SK-N-MC (cell line): Measurements from ENCODE around the gene LRFN5.

ENCODE experiments used
- EZH2 ChIP-seq: fragments of 200-600 bp; sonication (generic); IDR thresholded peaks from one replicate; pipeline ENCODE4 v1.6.1; 2017; ENCODE audit warnings: antibody characterized with exemption
- POLR2AphosphoS5 ChIP-seq: IDR thresholded peaks from 2 replicates; pipeline ENCODE4 v1.6.1; 2012; ENCODE audit warnings: mild to moderate bottlenecking, low read depth, low read length, borderline replicate concordance

- TF ChIP-seq EZH2 (no peak), POLR2AphosphoS5 (no peak)
These were observed 224.2 kb downstream of the LRFN5 start for GRCh38 chr14:41830714-41831406.
